IMR-90 (cell line): ENCODE data around the gene SMIM44. TPM values are rescaled to one million over a fixed set of nuclear protein-coding genes. Genes with fewer than 3 reads are reported as not detected.

Experiments
- ATAC-seq: fragments of 200-7000 bp; cut with Tn5 transposase; 2 replicates; pipeline ENCODE4 v1.9.1; 2020; ENCODE audit warnings: low read depth, mild to moderate bottlenecking, moderate library complexity
- BruUV-seq: library from RNA; stranded (reverse); fragments of 400-500 nt; replicated peaks from 2 replicates; lab custom pipeline; 2021; lab: Mats Ljungman, UMichigan
- CTCF ChIA-PET: fragments of 300-600 bp; formaldehyde crosslinking; extraction: SDS; loops from one replicate; lab custom pipeline; 2021; ENCODE audit warnings: antibody characterized with exemption; lab: Yijun Ruan, JAX
- POLR2A ChIA-PET: fragments of 300-600 bp; sonication (Branson Sonifier 250); formaldehyde crosslinking; loops from one replicate; lab custom pipeline; 2022; ENCODE audit warnings: antibody characterized with exemption; ENCODE audit not compliant: unreplicated experiment; lab: Charles Lee
- DNase-seq: peaks from one replicate; pipeline ENCODE4 v3.0.0; 2013
- H2AFZ ChIP-seq: replicated peaks from 2 replicates; pipeline ENCODE3; 2013; ENCODE audit warnings: low read length, mild to moderate bottlenecking; ENCODE audit not compliant: poor library complexity
- H2AK5ac ChIP-seq: 2 replicates; pipeline ENCODE4 v1.6.1; 2013; ENCODE audit warnings: low read depth, low read length, inconsistent platforms
- H2AK9ac ChIP-seq: replicated peaks from 2 replicates; pipeline ENCODE3; 2013; ENCODE audit warnings: mild to moderate bottlenecking, low read depth, low read length, moderate library complexity; ENCODE audit not compliant: poor library complexity
- H2BK120ac ChIP-seq: 2 replicates; pipeline ENCODE4 v1.6.1; 2013; ENCODE audit warnings: low read depth, low read length, inconsistent platforms
- H2BK15ac ChIP-seq: 3 replicates; pipeline ENCODE4 v1.6.1; 2013; ENCODE audit warnings: low read depth, low read length, inconsistent platforms
- H2BK20ac ChIP-seq: 2 replicates; pipeline ENCODE4 v1.6.1; 2013; ENCODE audit warnings: low read depth, mild to moderate bottlenecking, inconsistent platforms, low read length, moderate library complexity
- H2BK5ac ChIP-seq: 2 replicates; pipeline ENCODE4 v1.6.1; 2013; ENCODE audit warnings: mild to moderate bottlenecking, low read depth, low read length, inconsistent platforms; ENCODE audit not compliant: poor library complexity, severe bottlenecking
- H3K14ac ChIP-seq: replicated peaks from 2 replicates; pipeline ENCODE4 v1.6.1; 2013; ENCODE audit warnings: low read depth, low read length, inconsistent platforms
- H3K18ac ChIP-seq: 2 replicates; pipeline ENCODE4 v1.6.1; 2013; ENCODE audit warnings: low read depth, low read length, control low read depth
- H3K23ac ChIP-seq: 2 replicates; pipeline ENCODE4 v1.6.1; 2013; ENCODE audit warnings: low read depth, low read length, inconsistent platforms
- H3K27ac ChIP-seq: 2 replicates; pipeline ENCODE4 v1.5.1; 2013; ENCODE audit warnings: mild to moderate bottlenecking, control low read depth, low read length; ENCODE audit not compliant: insufficient read depth
- H3K27me3 ChIP-seq: 2 replicates; pipeline ENCODE4 v1.6.1; 2013; ENCODE audit warnings: low read length; ENCODE audit not compliant: control insufficient read depth, insufficient read depth
- H3K36me3 ChIP-seq: 2 replicates; pipeline ENCODE4 v1.6.1; 2013; ENCODE audit warnings: low read length, mixed read lengths; ENCODE audit not compliant: control insufficient read depth, insufficient read depth
- H3K4ac ChIP-seq: 2 replicates; pipeline ENCODE4 v1.6.1; 2013; ENCODE audit warnings: low read depth, low read length, inconsistent platforms
- H3K4me1 ChIP-seq: 2 replicates; pipeline ENCODE4 v1.6.1; 2013; ENCODE audit warnings: low read length, mixed read lengths; ENCODE audit not compliant: control insufficient read depth, insufficient read depth
- H3K4me2 ChIP-seq: 2 replicates; pipeline ENCODE4 v1.6.1; 2013; ENCODE audit warnings: low read depth, mild to moderate bottlenecking, control low read depth, low read length, moderate library complexity
- H3K4me3 ChIP-seq: 2 replicates; pipeline ENCODE4 v1.5.1; 2013; ENCODE audit warnings: low read depth, mild to moderate bottlenecking, control low read depth, low read length, moderate library complexity; ENCODE audit not compliant: insufficient read depth
- H3K56ac ChIP-seq: 2 replicates; pipeline ENCODE4 v1.6.1; 2013; ENCODE audit warnings: low read length, inconsistent platforms; ENCODE audit not compliant: insufficient read depth; ENCODE audit errors: extremely low read depth
- H3K79me1 ChIP-seq, 2 experiments: 2 replicates each; pipeline ENCODE4 v1.6.1; 2013; ENCODE audit warnings: low read length in 2 of 2, inconsistent platforms in 1 of 2, low read depth in 1 of 2
- H3K9ac ChIP-seq: 2 replicates; pipeline ENCODE4 v1.6.1; 2013; ENCODE audit warnings: low read depth, low read length, control low read depth
- H3K9me1 ChIP-seq: 2 replicates; pipeline ENCODE4 v1.6.1; 2013; ENCODE audit warnings: low read length, inconsistent platforms; ENCODE audit not compliant: insufficient read depth
- H3K9me3 ChIP-seq: 2 replicates; pipeline ENCODE4 v1.6.1; 2013; ENCODE audit warnings: low read length; ENCODE audit not compliant: control insufficient read depth, insufficient read depth
- H4K20me1 ChIP-seq: 2 replicates; pipeline ENCODE4 v1.6.1; 2013; ENCODE audit warnings: low read length, inconsistent platforms; ENCODE audit not compliant: insufficient read depth
- H4K5ac ChIP-seq: 2 replicates; pipeline ENCODE4 v1.6.1; 2013; ENCODE audit warnings: mild to moderate bottlenecking, low read depth, low read length, control low read depth
- H4K8ac ChIP-seq, 2 experiments: 2 replicates each; pipeline ENCODE4 v1.6.1; 2013; ENCODE audit warnings: low read depth in 2 of 2, low read length in 2 of 2, control low read depth in 1 of 2, inconsistent platforms in 1 of 2
- H4K91ac ChIP-seq: 2 replicates; pipeline ENCODE4 v1.6.1; 2013; ENCODE audit warnings: low read depth, low read length, inconsistent platforms; ENCODE audit not compliant: insufficient read depth
- BHLHE40 ChIP-seq: fragments of 150-350 bp; IDR thresholded peaks from 2 replicates; pipeline ENCODE4 v1.6.1; 2016; ENCODE audit warnings: mild to moderate bottlenecking, low read depth, low read length
- CEBPB ChIP-seq: IDR thresholded peaks from 2 replicates; pipeline ENCODE4 v1.6.1; 2012; ENCODE audit warnings: low read depth, low read length, improper control_type of control experiment
- CHD1 ChIP-seq: IDR thresholded peaks from 2 replicates; pipeline ENCODE4 v1.6.1; 2012; ENCODE audit warnings: low read depth, low read length, improper control_type of control experiment
- FOS ChIP-seq: fragments of 150-350 bp; IDR thresholded peaks from 2 replicates; pipeline ENCODE4 v1.6.1; 2016; ENCODE audit warnings: low read depth, low read length
- MAZ ChIP-seq: IDR thresholded peaks from 2 replicates; pipeline ENCODE4 v1.6.1; 2012; ENCODE audit warnings: low read depth, mild to moderate bottlenecking, low read length, improper control_type of control experiment, moderate library complexity, borderline replicate concordance
- POLR2A ChIP-seq: IDR thresholded peaks from 2 replicates; pipeline ENCODE4 v1.6.1; 2012; ENCODE audit warnings: mild to moderate bottlenecking, low read depth, low read length
- RAD21 ChIP-seq: IDR thresholded peaks from 2 replicates; pipeline ENCODE4 v1.6.1; 2012; ENCODE audit warnings: low read length, improper control_type of control experiment
- RCOR1 ChIP-seq: IDR thresholded peaks from 2 replicates; pipeline ENCODE4 v1.6.1; 2012; ENCODE audit warnings: mild to moderate bottlenecking, low read length, improper control_type of control experiment; ENCODE audit not compliant: insufficient replicate concordance
- RFX5 ChIP-seq: IDR thresholded peaks from 2 replicates; pipeline ENCODE4 v1.8.0; 2012; ENCODE audit warnings: low read depth, mild to moderate bottlenecking, low read length, moderate library complexity
- WGBS, 2 experiments: methylation state at CpG; one replicate each; pipeline versions ENCODE4 v1.1.5 to v1.1.7; 2013; ENCODE audit warnings: missing lambda C conversion rate in 2 of 2; ENCODE audit not compliant: insufficient read length in 1 of 2; ENCODE audit errors: extremely low coverage in 2 of 2; 5-methylcytosine and 5-hydroxymethylcytosine counted together
- dilution Hi-C: fragments of 300-500 bp; cut with HindIII; formaldehyde crosslinking; loops from one replicate; pipeline ENCODE4 v1.14.3; 2018; ENCODE audit warnings: low sequenced_read_pairs; ENCODE audit not compliant: unreplicated experiment
- in situ Hi-C: fragments of 300-500 bp; cut with MboI; formaldehyde crosslinking; loops from 3 replicates; pipeline ENCODE4 v1.14.3; 2019; ENCODE audit warnings: low sequenced_read_pairs, inconsistent platforms, mixed read lengths
- intact Hi-C: fragments of 100-400 bp; cut with micrococcal nuclease; formaldehyde crosslinking; loops from 2 replicates; pipeline ENCODE4 v1.10.0; 2022
- polyA plus RNA-seq, 3 experiments: library from polyadenylated mRNA; depleted of rRNA; stranded (reverse); fragments of >200 nt; gene quantifications; 2 replicates each; pipeline ENCODE4 v1.2.3, GENCODE V29; 2012; ENCODE audit warnings: low replicate concordance in 1 of 3
- total RNA-seq: library from RNA; depleted of rRNA; stranded (reverse); fragments of >200 nt; gene quantifications from 2 replicates; pipeline ENCODE4 v1.2.3, GENCODE V29; 2012
- TF ChIP-seq, protein P1 (sequence below): fragments of 150-350 bp; IDR thresholded peaks from 2 replicates; pipeline ENCODE4 v1.6.1; 2016; ENCODE audit warnings: low read depth, mild to moderate bottlenecking, low read length, moderate library complexity, borderline replicate concordance
- TF ChIP-seq, protein P2 (sequence below): fragments of 150-350 bp; IDR thresholded peaks from 2 replicates; pipeline ENCODE4 v1.6.1; 2017; ENCODE audit warnings: mild to moderate bottlenecking, antibody characterized with exemption, low read length, low read depth
- TF ChIP-seq, protein P3 (sequence below): conservative IDR thresholded peaks from 2 replicates; pipeline ENCODE4 v1.5.1; 2012; ENCODE audit warnings: mild to moderate bottlenecking, low read depth, low read length, improper control_type of control experiment

Gene SMIM44
- total and polyA plus RNA-seq, 2 of the 4 experiments (the other 2 are of a cell fraction): not detected

DNA sequence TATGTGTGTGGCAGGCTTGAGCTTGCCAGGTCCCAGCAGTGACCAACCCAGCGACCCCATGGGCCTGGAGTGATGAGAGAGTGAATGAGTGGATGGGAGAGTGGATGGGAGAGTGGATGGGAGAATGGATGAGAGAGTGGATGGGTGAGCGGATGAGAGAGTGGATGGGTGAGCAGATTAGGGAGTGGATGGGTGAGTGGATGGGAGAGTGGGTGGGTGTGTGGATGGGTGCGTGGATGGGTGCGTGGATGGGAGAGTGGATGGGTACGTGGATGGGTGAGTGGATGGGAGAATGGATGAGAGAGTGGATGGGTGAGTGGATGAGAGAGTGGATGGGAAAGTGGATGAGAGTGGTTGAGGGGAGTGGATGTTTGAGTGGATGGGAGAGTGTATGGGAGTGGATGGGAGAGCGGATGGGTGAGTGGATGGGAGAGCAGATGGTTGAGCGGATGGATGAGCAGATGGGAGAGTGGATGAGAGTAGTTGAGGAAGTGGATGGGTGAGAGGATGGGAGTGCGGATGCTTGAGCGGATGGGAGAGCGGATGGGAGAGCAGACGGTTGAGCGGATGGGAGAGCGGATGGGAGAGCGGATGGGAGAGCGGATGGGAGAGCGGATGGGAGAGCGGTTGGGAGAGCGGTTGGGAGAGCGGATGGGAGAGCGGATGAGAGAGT is 45.4 kb upstream of the SMIM44 start:
- no TSS peak for BruUV-seq
- 99 to 100% methylated on average over 2 to 18 of the region's 20 CpGs for WGBS, 2 experiments

More for the DNA sequence above, 45.4 kb upstream of the SMIM44 start:
- no peaks in the 10 kb centered on the region for H3K4me1 ChIP-seq
- H3K23ac ChIP-seq: no peak overlapping the region
- H4K20me1 ChIP-seq: peaks cover 20% of the 10 kb centered on the region; the same call in 1 of the 2 replicates
- TF ChIP-seq MAZ: no peak
- no peak for TF ChIP-seq POLR2A
- TF ChIP-seq RFX5: no peak
- no peak for TF ChIP-seq CEBPB
- no peak for TF ChIP-seq RAD21
- TF ChIP-seq FOS: no peak
- TF ChIP-seq, protein P1, sequence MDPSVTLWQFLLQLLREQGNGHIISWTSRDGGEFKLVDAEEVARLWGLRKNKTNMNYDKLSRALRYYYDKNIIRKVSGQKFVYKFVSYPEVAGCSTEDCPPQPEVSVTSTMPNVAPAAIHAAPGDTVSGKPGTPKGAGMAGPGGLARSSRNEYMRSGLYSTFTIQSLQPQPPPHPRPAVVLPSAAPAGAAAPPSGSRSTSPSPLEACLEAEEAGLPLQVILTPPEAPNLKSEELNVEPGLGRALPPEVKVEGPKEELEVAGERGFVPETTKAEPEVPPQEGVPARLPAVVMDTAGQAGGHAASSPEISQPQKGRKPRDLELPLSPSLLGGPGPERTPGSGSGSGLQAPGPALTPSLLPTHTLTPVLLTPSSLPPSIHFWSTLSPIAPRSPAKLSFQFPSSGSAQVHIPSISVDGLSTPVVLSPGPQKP: no peak
- TF ChIP-seq, protein P2, sequence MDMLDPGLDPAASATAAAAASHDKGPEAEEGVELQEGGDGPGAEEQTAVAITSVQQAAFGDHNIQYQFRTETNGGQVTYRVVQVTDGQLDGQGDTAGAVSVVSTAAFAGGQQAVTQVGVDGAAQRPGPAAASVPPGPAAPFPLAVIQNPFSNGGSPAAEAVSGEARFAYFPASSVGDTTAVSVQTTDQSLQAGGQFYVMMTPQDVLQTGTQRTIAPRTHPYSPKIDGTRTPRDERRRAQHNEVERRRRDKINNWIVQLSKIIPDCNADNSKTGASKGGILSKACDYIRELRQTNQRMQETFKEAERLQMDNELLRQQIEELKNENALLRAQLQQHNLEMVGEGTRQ: no peak
- no peak for TF ChIP-seq CHD1
- no peak for TF ChIP-seq BHLHE40
- TF ChIP-seq RCOR1: no peak
- TF ChIP-seq, protein P3, sequence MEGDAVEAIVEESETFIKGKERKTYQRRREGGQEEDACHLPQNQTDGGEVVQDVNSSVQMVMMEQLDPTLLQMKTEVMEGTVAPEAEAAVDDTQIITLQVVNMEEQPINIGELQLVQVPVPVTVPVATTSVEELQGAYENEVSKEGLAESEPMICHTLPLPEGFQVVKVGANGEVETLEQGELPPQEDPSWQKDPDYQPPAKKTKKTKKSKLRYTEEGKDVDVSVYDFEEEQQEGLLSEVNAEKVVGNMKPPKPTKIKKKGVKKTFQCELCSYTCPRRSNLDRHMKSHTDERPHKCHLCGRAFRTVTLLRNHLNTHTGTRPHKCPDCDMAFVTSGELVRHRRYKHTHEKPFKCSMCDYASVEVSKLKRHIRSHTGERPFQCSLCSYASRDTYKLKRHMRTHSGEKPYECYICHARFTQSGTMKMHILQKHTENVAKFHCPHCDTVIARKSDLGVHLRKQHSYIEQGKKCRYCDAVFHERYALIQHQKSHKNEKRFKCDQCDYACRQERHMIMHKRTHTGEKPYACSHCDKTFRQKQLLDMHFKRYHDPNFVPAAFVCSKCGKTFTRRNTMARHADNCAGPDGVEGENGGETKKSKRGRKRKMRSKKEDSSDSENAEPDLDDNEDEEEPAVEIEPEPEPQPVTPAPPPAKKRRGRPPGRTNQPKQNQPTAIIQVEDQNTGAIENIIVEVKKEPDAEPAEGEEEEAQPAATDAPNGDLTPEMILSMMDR: no peak
- no peak overlapping the region for H3K9ac ChIP-seq
- H2AK9ac ChIP-seq: peak overlapping the region; percentile 24
- H3K79me1 ChIP-seq: peaks cover 14 to 33% of the 10 kb centered on the region in 2 experiments
- dilution Hi-C loops (no loop called here), intact Hi-C loops (no loop called here), in situ Hi-C loops (no loop called here)
- H3K56ac ChIP-seq: no peak overlapping the region
- H3K36me3 ChIP-seq: peaks cover 70% of the 10 kb centered on the region
- H3K14ac ChIP-seq: no peak overlapping the region
- no peak overlapping the region for H3K18ac ChIP-seq
- no peak overlapping the region for H4K5ac ChIP-seq
- ATAC-seq (no peak), DNase-seq (no peak)
- H3K4me2 ChIP-seq: no peak overlapping the region
- H3K27me3 ChIP-seq: no peaks in the 10 kb centered on the region
- H3K9me1 ChIP-seq: peaks cover 6% of the 10 kb centered on the region; the same call in 1 of the 2 replicates
- H4K91ac ChIP-seq: no peak overlapping the region
- ChIA-PET POLR2A (no interaction called here), CTCF (no interaction called here)
- no peak overlapping the region for H4K8ac ChIP-seq
- no peak overlapping the region for H3K4me3 ChIP-seq
- no peak overlapping the region for H2AK5ac ChIP-seq
- no peak overlapping the region for H3K27ac ChIP-seq
- H2AFZ ChIP-seq: no peak overlapping the region
- no peak overlapping the region for H2BK20ac ChIP-seq
- no peak overlapping the region for H2BK15ac ChIP-seq
- H2BK120ac ChIP-seq: no peak overlapping the region
- H3K9me3 ChIP-seq: no peaks in the 10 kb centered on the region
- H2BK5ac ChIP-seq: no peak overlapping the region
- no peak overlapping the region for H3K4ac ChIP-seq
